ENCODE data around the gene LSM4. TPM values are rescaled to one million over a fixed set of nuclear protein-coding genes. Genes with fewer than 3 reads are reported as not detected.
A peak's percentile ranks its signal among the peaks of the same experiment; 100 is the strongest.
"Not testable (repeated sequence)": the region's sequence is repeated elsewhere in the genome, so short reads cannot be mapped to it uniquely, and the experiment has no call there.

Gene LSM4
- total and polyA plus RNA-seq, 2 donors from 2014 or later, result 87.7 to 245 TPM

- peaks cover 0 to 6% (median 3%) of the 10 kb centered on the region in 3 donors for H3K36me3 ChIP-seq (ENCODE audit: control insufficient read depth in 2 of 3, insufficient read depth in 3 of 3, low read length in 3 of 3)
- H3K9me3 ChIP-seq (ENCODE audit: control insufficient read depth in 2 of 3, insufficient read depth in 1 of 3, low read length in 3 of 3), result no peaks in the 10 kb centered on the region
- H3K27me3 ChIP-seq (ENCODE audit: control insufficient read depth, insufficient read depth, low read length), result no peaks in the 10 kb centered on the region
- intact Hi-C loops (cut with DNase I), result loop anchor here (10.0 kb wide), 1 partner anchor 55 kb away; no protein-coding TSS in a partner anchor
- DNase-seq (peak in 3 of 5 donors; percentile 42 to 84 (median 55)), FAIRE-seq (peak; percentile 89)
- H3K9ac ChIP-seq (ENCODE audit: low read length in 3 of 3), result no peak overlapping the region
- no peak overlapping the region for H3K4me3 ChIP-seq (ENCODE audit: low read length in 3 of 3)
- peaks cover 0 to 2% (median 0%) of the 10 kb centered on the region in 3 donors for H3K4me1 ChIP-seq (ENCODE audit: control insufficient read depth in 2 of 3, insufficient read depth in 2 of 3, low read depth in 1 of 3, low read length in 3 of 3)
- H3K27ac ChIP-seq (ENCODE audit: low read depth in 2 of 2, low read length in 2 of 2), result no peak overlapping the region
- TF ChIP-seq CTCF (IDR thresholded peaks at IDR 0.05; ENCODE audit: borderline replicate concordance, extremely low read depth, insufficient read depth), result peak; percentile 90
These were observed 26.8 kb upstream of the LSM4 start for GRCh38 chr19:18349524-18350128.

- H3K9me3 ChIP-seq (ENCODE audit: control insufficient read depth in 2 of 3, insufficient read depth in 1 of 3, low read length in 3 of 3); H3K27ac ChIP-seq (ENCODE audit: low read depth in 2 of 2, low read length in 2 of 2); FAIRE-seq; H3K4me1 ChIP-seq (ENCODE audit: control insufficient read depth in 2 of 3, insufficient read depth in 2 of 3, low read depth in 1 of 3, low read length in 3 of 3); H3K9ac ChIP-seq (ENCODE audit: low read length in 3 of 3); H3K27me3 ChIP-seq (ENCODE audit: control insufficient read depth, insufficient read depth, low read length); H3K36me3 ChIP-seq (ENCODE audit: control insufficient read depth in 2 of 3, insufficient read depth in 3 of 3, low read length in 3 of 3); DNase-seq; H3K4me3 ChIP-seq (ENCODE audit: low read length in 3 of 3): not testable (repeated sequence)
- intact Hi-C loops (cut with DNase I), result loop anchor here (10.0 kb wide), 1 partner anchor 56 kb away; no protein-coding TSS in a partner anchor
These were observed 26.0 kb upstream of the LSM4 start for GRCh38 chr19:18348818-18349339.

- FAIRE-seq (no peak), DNase-seq (no peak)
- Histone ChIP-seq H3K4me1 (ENCODE audit: control insufficient read depth in 2 of 3, insufficient read depth in 2 of 3, low read depth in 1 of 3, low read length in 3 of 3) (peaks cover 0 to 2% (median 0%) of the 10 kb centered on the region in 3 donors), H3K9ac (ENCODE audit: low read length in 3 of 3) (no peak overlapping the region), H3K27me3 (ENCODE audit: control insufficient read depth, insufficient read depth, low read length) (no peaks in the 10 kb centered on the region), H3K9me3 (ENCODE audit: control insufficient read depth in 2 of 3, insufficient read depth in 1 of 3, low read length in 3 of 3) (no peaks in the 10 kb centered on the region), H3K36me3 (ENCODE audit: control insufficient read depth in 2 of 3, insufficient read depth in 3 of 3, low read length in 3 of 3) (peaks cover 0 to 6% (median 3%) of the 10 kb centered on the region in 3 donors), H3K4me3 (ENCODE audit: low read length in 3 of 3) (no peak overlapping the region), H3K27ac (ENCODE audit: low read depth in 2 of 2, low read length in 2 of 2) (no peak overlapping the region)
- intact Hi-C loops (cut with DNase I), result loop anchor here (10.0 kb wide), 1 partner anchor 57 kb away; no protein-coding TSS in a partner anchor
- no peak for TF ChIP-seq CTCF (IDR thresholded peaks at IDR 0.05; ENCODE audit: borderline replicate concordance, extremely low read depth, insufficient read depth)
These were observed 25.3 kb upstream of the LSM4 start for GRCh38 chr19:18348171-18348570.

DNA sequence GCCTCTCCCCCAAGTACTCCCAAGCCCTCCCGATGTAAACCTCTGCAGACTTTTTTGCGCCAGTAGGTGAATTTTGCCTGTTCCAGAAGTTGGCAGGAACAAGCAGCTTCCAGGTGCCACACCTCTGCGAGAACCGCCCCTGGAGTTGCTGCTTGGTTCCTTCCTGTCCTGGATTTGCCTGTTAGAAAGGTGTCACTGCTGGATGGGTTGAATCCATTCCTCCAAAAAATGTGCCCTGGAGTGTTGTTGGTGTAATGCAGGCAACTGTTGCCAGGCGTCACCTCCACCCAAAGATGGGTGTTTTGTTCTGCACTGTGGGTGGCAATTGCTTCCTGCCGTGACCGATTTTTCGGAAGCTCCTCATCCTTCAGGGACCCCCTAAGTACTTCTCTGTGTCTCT lies 23.2 kb upstream of the LSM4 start:
- Histone ChIP-seq H3K9me3 (ENCODE audit: control insufficient read depth in 2 of 3, insufficient read depth in 1 of 3, low read length in 3 of 3) (no peaks in the 10 kb centered on the region), H3K4me3 (ENCODE audit: low read length in 3 of 3) (no peak overlapping the region), H3K27ac (ENCODE audit: low read depth in 2 of 2, low read length in 2 of 2) (no peak overlapping the region), H3K4me1 (ENCODE audit: control insufficient read depth in 2 of 3, insufficient read depth in 2 of 3, low read depth in 1 of 3, low read length in 3 of 3) (peaks cover 0 to 9% (median 8%) of the 10 kb centered on the region in 3 donors), H3K9ac (ENCODE audit: low read length in 3 of 3) (no peak overlapping the region), H3K36me3 (ENCODE audit: control insufficient read depth in 2 of 3, insufficient read depth in 3 of 3, low read length in 3 of 3) (peaks cover 0 to 6% (median 3%) of the 10 kb centered on the region in 3 donors), H3K27me3 (ENCODE audit: control insufficient read depth, insufficient read depth, low read length) (no peaks in the 10 kb centered on the region)
- DNase-seq (no peak), FAIRE-seq (no peak)
- intact Hi-C loops (cut with DNase I), result loop anchor here (10.0 kb wide), 1 partner anchor 59 kb away; no protein-coding TSS in a partner anchor
- no peak for TF ChIP-seq CTCF (IDR thresholded peaks at IDR 0.05; ENCODE audit: borderline replicate concordance, extremely low read depth, insufficient read depth)

Measured in kidney (tissue), 14 donors.